Breast epithelium (tissue), 4 donors: Measurements from ENCODE around the gene SMIM27. TPM values are rescaled to one million over a fixed set of nuclear protein-coding genes. Genes with fewer than 3 reads are reported as not detected.

Experiments used
- DNase-seq, 2 donors: peaks; one replicate each; pipeline ENCODE4 v3.0.0-alpha.2; 2019; ENCODE audit warnings: low spot score in 2 of 2
- H3K27ac ChIP-seq, 2 donors: fragments of 200-600 bp; sonication (generic) in 1 of 2; one replicate each; pipeline ENCODE4 v1.5.1; 2016 to 2019; ENCODE audit warnings: mild to moderate bottlenecking in 1 of 2
- H3K27me3 ChIP-seq, 2 donors: fragments of 200-600 bp; sonication (generic) in 1 of 2; one replicate each; pipeline versions ENCODE4 v1.5.1 to v1.6.0; 2017 to 2019; ENCODE audit warnings: control low read depth in 1 of 2, mild to moderate bottlenecking in 1 of 2
- H3K36me3 ChIP-seq: fragments of 200-600 bp; one replicate; pipeline ENCODE4 v1.5.1; 2019
- H3K4me1 ChIP-seq, 2 donors: fragments of 200-600 bp; sonication (generic); one replicate each; pipeline ENCODE4 v1.5.1; 2016 to 2019; ENCODE audit warnings: control low read depth in 1 of 2
- H3K4me3 ChIP-seq, 3 donors: fragments of 200-600 bp; sonication (generic); 1 replicate in 2 of 3; 2 replicates in 1 of 3; pipeline ENCODE4 v1.5.1; 2016 to 2019; ENCODE audit warnings: mild to moderate bottlenecking in 3 of 3, moderate library complexity in 2 of 3
- H3K9me3 ChIP-seq, 2 donors: fragments of 200-600 bp; sonication (generic) in 1 of 2; one replicate each; pipeline ENCODE4 v1.5.1; 2016 to 2019; ENCODE audit warnings: control low read depth in 1 of 2
- POLR2A ChIP-seq: fragments of 450-650 bp; IDR thresholded peaks from one replicate; pipeline ENCODE4 v1.6.1; 2016; ENCODE audit warnings: antibody characterized with exemption, mild to moderate bottlenecking, moderate library complexity
- POLR2AphosphoS5 ChIP-seq, 3 donors: sonication (generic); formaldehyde crosslinking; IDR thresholded peaks; one replicate each; pipeline ENCODE4 v1.6.1; 2017; ENCODE audit warnings: antibody characterized with exemption in 3 of 3
- intact Hi-C: fragments of 100-400 bp; cut with DNase I; formaldehyde crosslinking; loops from one replicate; pipeline ENCODE4 v1.15.1; 2023; ENCODE audit warnings: low total_unique reads
- total RNA-seq, 3 donors: library from RNA; depleted of rRNA; stranded (reverse); fragments of >200 nt; gene quantifications; one replicate each; pipeline ENCODE4 v1.1.0, GENCODE V29; 2016
- TF ChIP-seq, protein P1 (sequence below), 3 donors: fragments of 450-650 bp; IDR thresholded peaks; one replicate each; pipeline ENCODE4 v1.5.1; 2016 to 2017; ENCODE audit warnings: antibody characterized with exemption in 3 of 3, mild to moderate bottlenecking in 3 of 3, moderate library complexity in 3 of 3

SMIM27 gene
- total RNA-seq, 3 donors from 2014 or later: 5.6 to 8.6 (median 5.6) TPM

DNA sequence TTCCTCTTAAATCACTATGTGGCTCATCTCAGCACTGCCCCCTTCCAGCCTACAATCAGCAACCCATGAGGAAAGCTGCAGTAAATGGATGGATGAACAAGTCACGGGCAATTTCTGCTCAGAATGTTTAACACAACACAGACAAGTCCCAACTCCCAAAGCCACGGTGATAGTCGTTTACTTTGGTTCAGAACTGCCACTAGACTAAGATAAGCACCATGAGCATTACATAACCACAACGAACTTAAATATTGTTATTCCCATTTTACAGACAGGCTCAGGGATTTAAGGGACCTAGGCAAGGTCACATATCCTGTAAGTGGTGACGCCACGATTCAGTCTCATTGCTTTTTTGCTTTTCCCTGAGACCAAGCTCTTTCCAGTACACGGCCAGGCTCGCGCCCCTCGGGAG lies 2.0 kb upstream of the SMIM27 start:
- no peaks in the 10 kb centered on the region for H3K27me3 ChIP-seq
- no peak for DNase-seq
- H3K4me3 ChIP-seq: peak overlapping the region; percentile 69 to 84 (median 76)
- TF ChIP-seq, protein P1, sequence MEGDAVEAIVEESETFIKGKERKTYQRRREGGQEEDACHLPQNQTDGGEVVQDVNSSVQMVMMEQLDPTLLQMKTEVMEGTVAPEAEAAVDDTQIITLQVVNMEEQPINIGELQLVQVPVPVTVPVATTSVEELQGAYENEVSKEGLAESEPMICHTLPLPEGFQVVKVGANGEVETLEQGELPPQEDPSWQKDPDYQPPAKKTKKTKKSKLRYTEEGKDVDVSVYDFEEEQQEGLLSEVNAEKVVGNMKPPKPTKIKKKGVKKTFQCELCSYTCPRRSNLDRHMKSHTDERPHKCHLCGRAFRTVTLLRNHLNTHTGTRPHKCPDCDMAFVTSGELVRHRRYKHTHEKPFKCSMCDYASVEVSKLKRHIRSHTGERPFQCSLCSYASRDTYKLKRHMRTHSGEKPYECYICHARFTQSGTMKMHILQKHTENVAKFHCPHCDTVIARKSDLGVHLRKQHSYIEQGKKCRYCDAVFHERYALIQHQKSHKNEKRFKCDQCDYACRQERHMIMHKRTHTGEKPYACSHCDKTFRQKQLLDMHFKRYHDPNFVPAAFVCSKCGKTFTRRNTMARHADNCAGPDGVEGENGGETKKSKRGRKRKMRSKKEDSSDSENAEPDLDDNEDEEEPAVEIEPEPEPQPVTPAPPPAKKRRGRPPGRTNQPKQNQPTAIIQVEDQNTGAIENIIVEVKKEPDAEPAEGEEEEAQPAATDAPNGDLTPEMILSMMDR (IDR thresholded peaks at IDR 0.05): no peak
- no peak for TF ChIP-seq POLR2AphosphoS5 (IDR thresholded peaks at IDR 0.05)
- TF ChIP-seq POLR2A: no peak
- peaks cover 0 to 7% of the 10 kb centered on the region in 2 donors for H3K4me1 ChIP-seq
- no peaks in the 10 kb centered on the region for H3K36me3 ChIP-seq
- intact Hi-C loops: loop anchor here (10.0 kb wide), 1 partner anchor 165 kb away; the partner anchor contains the start of gene ACO1
- no peaks in the 10 kb centered on the region for H3K9me3 ChIP-seq
- peak overlapping the region; percentile 96 to 97 for H3K27ac ChIP-seq

GRCh38 chr9:32550562-32551275 lies 1.4 kb upstream of the SMIM27 start:
- Histone ChIP-seq H3K27me3 (no peaks in the 10 kb centered on the region), H3K27ac (peak overlapping the region; percentile 96 to 97), H3K4me1 (peaks cover 0 to 7% of the 10 kb centered on the region in 2 donors), H3K4me3 (peak overlapping the region; percentile 69 to 84 (median 76)), H3K9me3 (no peaks in the 10 kb centered on the region), H3K36me3 (no peaks in the 10 kb centered on the region)
- intact Hi-C loops: loop anchor here (10.0 kb wide), 1 partner anchor 166 kb away; the partner anchor contains the start of gene ACO1
- TF ChIP-seq POLR2A (peak; percentile 35), POLR2AphosphoS5 (IDR thresholded peaks at IDR 0.05) (peak; percentile 13 to 64 (median 58))
- TF ChIP-seq, protein P1 (IDR thresholded peaks at IDR 0.05): no peak
- DNase-seq: peak; percentile 89 to 90

- H3K4me3 ChIP-seq: peak overlapping the region; percentile 69 to 84 (median 76)
- DNase-seq: peak in 1 of 2 donors; percentile 32
- no peaks in the 10 kb centered on the region for H3K9me3 ChIP-seq
- intact Hi-C loops: loop anchor here (10.0 kb wide), 1 partner anchor 167 kb away; the partner anchor contains the start of gene ACO1
- TF ChIP-seq, protein P1 (IDR thresholded peaks at IDR 0.05): no peak
- no peak for TF ChIP-seq POLR2AphosphoS5 (IDR thresholded peaks at IDR 0.05)
- no peak for TF ChIP-seq POLR2A
- H3K4me1 ChIP-seq: peaks cover 0 to 7% of the 10 kb centered on the region in 2 donors
- H3K27me3 ChIP-seq: no peaks in the 10 kb centered on the region
- no peaks in the 10 kb centered on the region for H3K36me3 ChIP-seq
- H3K27ac ChIP-seq: peak overlapping the region; percentile 96 to 97
Measured at GRCh38 chr9:32551276-32552051, 663 bp upstream of the SMIM27 start.

- TF ChIP-seq, protein P1 (IDR thresholded peaks at IDR 0.05): no peak
- TF ChIP-seq POLR2A (no peak), POLR2AphosphoS5 (IDR thresholded peaks at IDR 0.05) (no peak)
- no peak for DNase-seq
- Histone ChIP-seq H3K4me3 (no peak overlapping the region), H3K9me3 (no peaks in the 10 kb centered on the region), H3K27me3 (no peaks in the 10 kb centered on the region), H3K36me3 (no peaks in the 10 kb centered on the region), H3K27ac (no peak overlapping the region), H3K4me1 (peaks cover 0 to 7% of the 10 kb centered on the region in 2 donors)
- intact Hi-C loops: loop anchor here (10.0 kb wide), 1 partner anchor 169 kb away; the partner anchor contains the start of gene ACO1
Measured at GRCh38 chr9:32554107-32554506, 2.0 kb downstream of the SMIM27 start.
